Measurements from ENCODE around the gene FOXA2. TPM values are rescaled to one million over a fixed set of nuclear protein-coding genes. Genes with fewer than 3 reads are reported as not detected.

The FOXA2 gene
- total and polyA plus RNA-seq, 2 of the 13 experiments (the other 11 are each of a cell fraction or from before 2014, with no cell fraction given), result 8.8 to 12.2 TPM

GRCh38 chr20:22590662-22591061 is 6.3 kb upstream of the FOXA2 start:
- no peak for DNase-seq (ENCODE audit: low spot score)
- CTCF ChIA-PET (ENCODE audit: low intra/inter-chr PET ratio, low total read pairs), result no interaction called here
- Histone ChIP-seq H3K4me1 (ENCODE audit: insufficient read depth, low read length) (peaks cover 19% of the 10 kb centered on the region), H3K9ac (ENCODE audit: insufficient read depth, low read depth, low read length) (no peak overlapping the region), H3K4me3 (replicated peaks in 1 of 3; ENCODE audit: insufficient read depth in 1 of 3, low read depth in 2 of 3, low read length in 3 of 3) (no peak overlapping the region), H3K27ac (ENCODE audit: extremely low read length, insufficient read depth, low read length) (no peak overlapping the region), H3K36me3 (replicated peaks in 1 of 2; ENCODE audit: control insufficient read depth in 1 of 2, insufficient read depth in 2 of 2, low read length in 2 of 2) (no peaks in the 10 kb centered on the region), H3K79me2 (ENCODE audit: insufficient read depth, low read length) (no peaks in the 10 kb centered on the region), H3K4me2 (ENCODE audit: low read depth, low read length) (no peak overlapping the region), H4K20me1 (ENCODE audit: insufficient read depth, low read length) (no peaks in the 10 kb centered on the region), H3K9me3 (ENCODE audit: low read length) (no peaks in the 10 kb centered on the region), H3K27me3 (ENCODE audit: control insufficient read depth in 1 of 2, insufficient read depth in 2 of 2, low read length in 2 of 2) (peaks cover 5 to 45% of the 10 kb centered on the region in 2 experiments), H2AFZ (ENCODE audit: low read length) (no peak overlapping the region)
- intact Hi-C loops (cut with micrococcal nuclease; ENCODE audit: unreplicated experiment) (no loop called here), in situ Hi-C loops (cut with HindIII; ENCODE audit: extremely low pct_ligation_motif_present, low pct_unique_long_range_greater_than_20kb) (no loop called here)
- TF ChIP-seq MNT (IDR thresholded peaks at IDR 0.05) (no peak), RAD21 (CRISPR knock-in tag; IDR thresholded peaks at IDR 0.05) (no peak), XBP1 (CRISPR knock-in tag; IDR thresholded peaks at IDR 0.05) (no peak), ZNF737 (CRISPR knock-in tag; IDR thresholded peaks at IDR 0.05; ENCODE audit: borderline replicate concordance) (no peak), DBP (CRISPR knock-in tag; IDR thresholded peaks at IDR 0.05; ENCODE audit: not compliant biosample characterization) (no peak), RBM39 (IDR thresholded peaks at IDR 0.05; ENCODE audit: low read depth, low read length, poor library complexity, severe bottlenecking) (no peak), RNF2 (conservative IDR thresholded peaks at IDR 0.05; ENCODE audit: low read depth) (no peak), ZNF17 (CRISPR knock-in tag; IDR thresholded peaks at IDR 0.05) (no peak), ZNF34 (CRISPR knock-in tag; IDR thresholded peaks at IDR 0.05; ENCODE audit: borderline replicate concordance) (no peak), HOXA5 (CRISPR knock-in tag; IDR thresholded peaks at IDR 0.05) (no peak), KLF6 (CRISPR knock-in tag; IDR thresholded peaks at IDR 0.05) (no peak)
- BruUV-seq (replicated peaks), result no TSS peak
- no peak for ATAC-seq
- no peak for FAIRE-seq
- POLR2A ChIA-PET, result no interaction called here
- 44% methylated on average over 1 of the region's 1 CpG for WGBS (ENCODE audit: low lambda C conversion rate)
